ENCODE measurements around the gene CEACAM16. TPM values are rescaled to one million over a fixed set of nuclear protein-coding genes. Genes with fewer than 3 reads are reported as not detected.

The CEACAM16 gene
- total RNA-seq, 1 experiment from 2014 or later = not detected

GRCh38 chr19:44660081-44660480 lies 38.9 kb upstream of the CEACAM16 start:
- Histone ChIP-seq H3K27me3 (ENCODE audit: insufficient read depth, low read depth) (no peaks in the 10 kb centered on the region), H3K79me2 (ENCODE audit: low read depth) (peaks cover 15% of the 10 kb centered on the region), H3K27ac (no peak overlapping the region), H3K4me1 (replicated peaks; ENCODE audit: insufficient read depth) (no peaks in the 10 kb centered on the region), H3K4me2 (no peak overlapping the region), H3F3A (ENCODE audit: insufficient read depth, low read depth) (peaks cover 93% of the 10 kb centered on the region), H3K9me2 (ENCODE audit: insufficient read depth) (no peaks in the 10 kb centered on the region), H4K20me1 (ENCODE audit: insufficient read depth) (no peaks in the 10 kb centered on the region; the same call in 1 of the 2 replicates), H3K9me3 (ENCODE audit: insufficient read depth, low read depth) (no peaks in the 10 kb centered on the region), H2AFZ (no peak overlapping the region), H3K4me3 (no peak overlapping the region), H3K36me3 (ENCODE audit: low read depth) (peaks cover 78% of the 10 kb centered on the region)
- no peak for DNase-seq
- no peak for TF ChIP-seq EZH2 (IDR thresholded peaks at IDR 0.05; ENCODE audit: low read depth)
- no peak for TF ChIP-seq CTCF (conservative IDR thresholded peaks at IDR 0.05)
- CTCF ChIA-PET = no interaction called here
- intact Hi-C loops (cut with micrococcal nuclease; ENCODE audit: unreplicated experiment) = no loop called here
- POLR2A ChIA-PET (ENCODE audit: unreplicated experiment) = interaction anchor here (0.6 kb wide), 1 partner anchor 33 kb away, joined by 6 read pairs; no protein-coding TSS in a partner anchor
- BruUV-seq (replicated peaks) = no TSS peak

DNA sequence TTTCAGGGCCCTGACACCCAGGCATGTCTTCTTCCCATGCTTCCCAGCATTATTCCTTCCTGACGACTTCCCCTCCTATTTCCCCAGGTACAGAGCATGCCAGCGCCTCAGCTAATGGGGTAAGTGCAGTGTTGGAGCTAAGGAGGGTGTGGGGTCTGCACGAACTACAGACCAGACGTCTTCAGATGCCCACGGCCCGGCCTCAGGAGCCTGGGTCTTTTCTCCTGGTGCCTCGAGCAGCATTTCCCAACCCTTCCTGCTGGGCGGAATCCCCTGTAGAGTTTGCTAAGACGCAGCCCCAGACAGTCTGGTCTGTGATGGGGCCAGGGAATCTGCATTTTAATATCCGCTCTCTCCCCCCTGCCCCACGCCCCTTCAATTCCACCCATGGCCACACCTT lies 37.7 kb upstream of the CEACAM16 start:
- no peak overlapping the region for H3K4me2 ChIP-seq
- intact Hi-C loops (cut with micrococcal nuclease; ENCODE audit: unreplicated experiment) = no loop called here
- no peak overlapping the region for H2AFZ ChIP-seq
- H3K27me3 ChIP-seq (ENCODE audit: insufficient read depth, low read depth) = no peaks in the 10 kb centered on the region
- no peak overlapping the region for H3K27ac ChIP-seq
- ChIA-PET CTCF (no interaction called here), POLR2A (ENCODE audit: unreplicated experiment) (no interaction called here)
- DNase-seq = no peak
- H3K9me3 ChIP-seq (ENCODE audit: insufficient read depth, low read depth) = no peaks in the 10 kb centered on the region
- H3K4me3 ChIP-seq = no peak overlapping the region
- H3F3A ChIP-seq (ENCODE audit: insufficient read depth, low read depth) = peaks cover 93% of the 10 kb centered on the region
- H3K4me1 ChIP-seq (replicated peaks; ENCODE audit: insufficient read depth) = no peaks in the 10 kb centered on the region
- TF ChIP-seq EZH2 (IDR thresholded peaks at IDR 0.05; ENCODE audit: low read depth) = no peak
- no peak for TF ChIP-seq CTCF (conservative IDR thresholded peaks at IDR 0.05)
- no peaks in the 10 kb centered on the region for H3K9me2 ChIP-seq (ENCODE audit: insufficient read depth)
- H3K36me3 ChIP-seq (ENCODE audit: low read depth) = peaks cover 67% of the 10 kb centered on the region
- no TSS peak for BruUV-seq (replicated peaks)
- H3K79me2 ChIP-seq (ENCODE audit: low read depth) = peaks cover 4% of the 10 kb centered on the region; the same call in 1 of the 2 replicates
- H4K20me1 ChIP-seq (ENCODE audit: insufficient read depth) = no peaks in the 10 kb centered on the region; the same call in 1 of the 2 replicates

DNA sequence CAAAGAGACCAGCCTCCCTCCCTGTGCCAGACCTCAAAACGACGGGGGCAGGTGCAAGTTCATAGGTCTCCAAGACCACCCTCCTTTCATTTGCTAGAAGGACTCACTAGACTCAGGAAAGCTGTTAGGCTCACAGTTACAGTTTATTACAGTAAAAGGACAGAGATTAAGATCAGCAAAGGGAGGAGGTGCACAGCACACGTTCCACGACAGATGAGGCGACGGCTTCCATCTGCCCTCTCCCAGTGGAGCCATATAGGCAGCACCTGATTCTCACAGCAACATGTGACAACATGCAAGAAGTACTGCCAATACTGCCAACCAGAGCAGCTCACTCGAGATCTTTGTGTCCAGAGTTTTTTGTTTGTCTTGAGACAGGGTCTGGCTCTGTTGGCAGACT lies 37.0 kb upstream of the CEACAM16 start:
- Histone ChIP-seq H3K4me2 (no peak overlapping the region), H3K4me3 (no peak overlapping the region), H2AFZ (no peak overlapping the region), H3K79me2 (ENCODE audit: low read depth) (no peaks in the 10 kb centered on the region), H3K36me3 (ENCODE audit: low read depth) (peaks cover 61% of the 10 kb centered on the region), H3K4me1 (replicated peaks; ENCODE audit: insufficient read depth) (no peaks in the 10 kb centered on the region), H3F3A (ENCODE audit: insufficient read depth, low read depth) (peaks cover 93% of the 10 kb centered on the region), H3K9me2 (ENCODE audit: insufficient read depth) (no peaks in the 10 kb centered on the region), H3K9me3 (ENCODE audit: insufficient read depth, low read depth) (no peaks in the 10 kb centered on the region), H3K27me3 (ENCODE audit: insufficient read depth, low read depth) (no peaks in the 10 kb centered on the region), H4K20me1 (ENCODE audit: insufficient read depth) (no peaks in the 10 kb centered on the region; the same call in 1 of the 2 replicates), H3K27ac (no peak overlapping the region)
- intact Hi-C loops (cut with micrococcal nuclease; ENCODE audit: unreplicated experiment) = no loop called here
- BruUV-seq (replicated peaks) = no TSS peak
- DNase-seq = no peak
- ChIA-PET POLR2A (ENCODE audit: unreplicated experiment) (no interaction called here), CTCF (no interaction called here)
- TF ChIP-seq EZH2 (IDR thresholded peaks at IDR 0.05; ENCODE audit: low read depth) (no peak), CTCF (conservative IDR thresholded peaks at IDR 0.05) (no peak)
